ENCODE data around the gene RALGAPB.

Gene RALGAPB

DNA sequence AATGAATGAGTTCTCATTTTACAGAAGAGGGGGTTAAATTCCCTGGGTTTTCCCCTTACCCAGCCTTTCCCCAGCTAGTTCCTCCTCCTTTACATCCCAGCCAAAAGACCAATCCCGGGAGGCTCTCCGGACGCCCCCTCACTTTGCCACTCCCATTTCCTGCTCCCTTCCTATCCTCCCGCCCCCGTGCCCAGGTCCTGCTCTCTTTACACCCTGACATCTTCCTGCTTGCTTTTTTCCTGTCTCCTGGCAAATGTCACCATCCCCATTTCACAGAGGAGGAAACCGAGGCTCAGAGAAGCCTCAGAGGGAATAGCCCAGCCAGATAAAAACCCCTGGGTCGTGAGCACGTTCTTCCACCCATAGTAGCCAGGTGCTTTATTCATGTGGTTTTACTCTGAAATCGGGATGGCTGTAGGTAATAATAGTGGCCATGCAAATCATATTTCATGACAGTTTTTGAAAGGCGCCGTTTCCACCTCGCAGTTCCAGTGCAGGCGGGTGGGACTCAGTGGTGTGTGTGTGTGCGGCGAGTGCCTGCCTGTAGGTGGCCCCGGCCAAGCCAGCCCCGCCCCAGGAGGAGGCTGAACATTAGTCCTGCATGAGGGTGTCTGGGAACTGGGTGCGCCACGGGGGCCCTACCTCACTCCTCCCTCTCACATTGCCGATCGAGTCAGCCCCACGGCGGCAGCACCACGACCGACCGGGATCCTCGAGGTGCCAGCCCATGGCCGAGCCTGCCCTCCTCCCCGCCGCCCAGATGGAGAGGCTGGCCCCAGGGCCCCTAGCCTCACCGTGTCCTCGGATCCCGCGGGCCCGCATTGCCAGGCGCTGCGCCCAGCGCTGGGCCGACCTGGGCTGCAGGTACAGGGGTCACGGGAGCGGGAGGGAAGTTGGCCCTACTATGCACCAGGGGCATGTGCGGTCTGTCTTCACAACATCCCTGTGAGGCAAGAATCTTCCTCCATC, 128.9 kb downstream of the RALGAPB start, which contains the start of gene ARHGAP40:
Gene ARHGAP40, plus strand, starts transcription at position 594 of the 969 bp plus-strand sequence.
- intact Hi-C loops (cut with DNase I) = no loop called here
- no peak for DNase-seq

DNA sequence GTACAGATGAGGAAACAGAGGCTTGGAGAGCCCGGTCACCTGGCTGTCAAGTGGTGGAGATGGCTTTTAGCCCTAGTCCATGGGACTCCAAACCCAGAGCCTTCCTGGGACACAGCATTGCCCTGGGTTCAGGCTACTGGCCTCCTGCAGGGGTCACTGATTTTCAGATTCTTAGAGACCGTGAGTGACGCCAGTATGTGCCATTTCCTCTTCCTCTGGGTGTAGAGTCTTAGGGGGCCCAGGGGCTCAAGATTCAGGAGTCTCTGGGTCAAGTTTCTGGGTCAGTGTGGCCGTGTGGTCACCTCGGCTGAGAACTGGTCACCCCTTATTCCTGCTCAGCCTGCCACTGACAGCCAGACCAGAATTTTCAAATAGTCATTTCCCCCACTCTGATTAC, 129.5 kb downstream of the RALGAPB start:
- intact Hi-C loops (cut with DNase I) = no loop called here
- DNase-seq = no peak

DNA sequence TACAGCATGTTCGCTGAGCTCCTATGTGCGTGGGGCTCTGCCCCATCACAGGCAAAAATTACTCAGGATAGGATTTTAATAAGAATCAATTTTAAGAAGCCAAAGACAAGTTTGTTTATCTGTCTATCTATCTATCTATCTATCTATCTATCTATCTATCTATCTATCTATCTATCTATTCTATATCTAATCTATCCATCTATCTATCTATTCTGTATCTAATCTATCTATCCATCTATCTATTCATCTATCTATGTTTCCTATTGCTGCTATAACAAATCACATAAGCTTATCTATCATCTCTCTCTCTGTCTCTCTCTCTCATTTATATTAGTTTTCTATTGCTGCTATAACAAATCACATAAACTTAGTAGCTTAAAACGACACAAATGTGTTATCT, 130.6 kb downstream of the RALGAPB start:
- no peak for DNase-seq

DNA sequence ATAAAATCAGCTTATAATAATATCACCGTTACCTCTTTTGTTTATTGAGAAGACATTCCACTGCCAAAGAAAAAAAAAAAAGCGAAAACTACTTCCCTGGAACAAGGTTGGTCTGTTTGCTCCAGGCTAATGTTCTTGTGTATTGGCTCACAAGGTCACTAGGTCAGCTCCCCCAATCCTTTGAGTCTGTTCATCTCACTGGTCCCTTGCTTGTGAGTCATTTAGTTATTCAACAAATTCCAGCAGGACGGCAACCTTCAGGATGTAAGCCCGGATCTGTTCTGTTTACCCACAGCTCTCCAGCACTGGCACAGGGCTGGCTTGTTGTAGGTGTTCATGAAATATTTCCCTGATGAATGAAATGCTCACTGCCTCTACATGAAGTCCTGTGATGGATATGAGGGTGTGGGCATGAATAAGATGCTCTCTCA, 132.2 kb downstream of the RALGAPB start:
- DNase-seq = no peak
- intact Hi-C loops (cut with DNase I) = no loop called here

More for the DNA sequence above, 130.6 kb downstream of the RALGAPB start:
- intact Hi-C loops (cut with DNase I) = no loop called here

DNA sequence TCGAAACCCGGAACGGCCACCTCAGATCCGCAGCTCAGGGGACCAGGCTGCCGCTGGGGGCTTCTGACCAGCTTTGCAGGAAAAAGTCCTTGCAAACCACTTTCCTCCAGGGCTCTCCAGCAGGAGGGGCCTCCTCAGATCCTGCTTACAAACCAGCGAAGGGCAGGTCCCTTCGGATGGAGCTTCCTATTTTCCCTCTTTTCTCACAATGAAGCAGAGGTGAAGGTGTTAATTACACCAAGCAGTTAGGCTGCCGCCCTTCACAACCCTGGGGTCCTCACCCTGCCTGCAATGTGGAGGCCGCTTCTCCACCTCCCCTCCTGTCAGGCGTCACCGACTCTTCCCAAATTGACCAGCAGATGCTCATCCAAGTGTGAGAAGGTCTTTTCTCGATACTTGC, 134.7 kb downstream of the RALGAPB start:
- intact Hi-C loops (cut with DNase I) = no loop called here
- no peak for DNase-seq

DNA sequence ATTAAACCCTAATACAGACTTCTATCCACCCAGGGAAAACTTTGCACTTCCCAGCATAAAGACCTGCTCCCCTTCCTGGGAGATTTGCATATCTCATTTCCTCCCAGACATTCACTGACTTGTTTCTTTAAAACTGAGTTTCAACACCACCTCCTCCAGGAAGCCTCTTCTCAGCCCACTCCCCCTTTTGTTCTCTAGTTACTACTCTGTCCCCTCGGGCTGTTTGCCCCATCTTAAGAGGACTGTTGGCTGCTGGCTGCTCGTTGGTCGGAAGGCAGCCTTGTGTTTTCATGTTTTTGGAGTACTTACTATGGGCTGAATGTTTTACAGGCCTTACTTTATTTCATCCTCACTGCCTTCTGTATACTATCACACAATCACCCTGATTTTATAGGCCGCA, 135.5 kb downstream of the RALGAPB start:
- intact Hi-C loops (cut with DNase I) = no loop called here
- DNase-seq = no peak

DNA sequence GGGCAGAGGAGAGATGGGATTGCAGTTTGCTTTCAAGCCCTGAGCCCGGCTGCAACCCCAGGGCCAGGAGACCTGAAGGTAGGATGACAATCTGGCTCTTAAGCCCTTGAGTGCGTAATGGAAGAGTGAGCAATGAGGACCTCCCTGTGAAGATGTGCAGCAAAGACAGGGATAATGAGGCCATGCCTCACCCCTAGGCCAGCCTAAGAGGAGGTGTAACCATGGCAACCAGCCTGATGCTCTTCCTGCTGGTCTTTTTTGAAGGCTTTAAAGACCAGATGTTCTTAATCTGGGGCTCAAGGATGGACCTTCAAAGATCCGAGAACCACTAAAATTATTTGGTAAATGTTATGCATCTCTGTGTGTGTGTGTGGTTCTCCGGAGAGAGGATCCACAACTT, 137.2 kb downstream of the RALGAPB start:
- DNase-seq = no peak
- intact Hi-C loops (cut with DNase I) = no loop called here

DNA sequence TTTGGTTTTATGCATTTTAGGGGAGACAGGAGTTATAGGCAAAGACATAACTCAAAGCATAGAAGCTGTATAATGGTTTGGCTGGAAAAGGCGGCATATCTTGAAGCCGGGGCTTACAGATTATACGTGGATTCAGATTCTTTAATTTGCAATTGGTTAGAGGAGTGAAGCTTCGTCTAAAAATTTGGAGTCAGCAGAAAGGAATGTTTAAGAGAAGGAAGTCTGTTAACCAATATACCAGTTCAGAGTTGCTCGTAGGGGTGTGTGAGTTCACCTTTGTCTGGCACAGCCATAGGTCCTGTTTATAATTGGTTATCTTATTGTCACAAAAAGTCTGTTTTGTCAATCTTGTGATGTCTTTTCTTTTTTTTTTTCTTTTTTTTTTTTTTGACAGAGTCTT, 137.9 kb downstream of the RALGAPB start:
- no peak for DNase-seq
- intact Hi-C loops (cut with DNase I) = no loop called here

DNA sequence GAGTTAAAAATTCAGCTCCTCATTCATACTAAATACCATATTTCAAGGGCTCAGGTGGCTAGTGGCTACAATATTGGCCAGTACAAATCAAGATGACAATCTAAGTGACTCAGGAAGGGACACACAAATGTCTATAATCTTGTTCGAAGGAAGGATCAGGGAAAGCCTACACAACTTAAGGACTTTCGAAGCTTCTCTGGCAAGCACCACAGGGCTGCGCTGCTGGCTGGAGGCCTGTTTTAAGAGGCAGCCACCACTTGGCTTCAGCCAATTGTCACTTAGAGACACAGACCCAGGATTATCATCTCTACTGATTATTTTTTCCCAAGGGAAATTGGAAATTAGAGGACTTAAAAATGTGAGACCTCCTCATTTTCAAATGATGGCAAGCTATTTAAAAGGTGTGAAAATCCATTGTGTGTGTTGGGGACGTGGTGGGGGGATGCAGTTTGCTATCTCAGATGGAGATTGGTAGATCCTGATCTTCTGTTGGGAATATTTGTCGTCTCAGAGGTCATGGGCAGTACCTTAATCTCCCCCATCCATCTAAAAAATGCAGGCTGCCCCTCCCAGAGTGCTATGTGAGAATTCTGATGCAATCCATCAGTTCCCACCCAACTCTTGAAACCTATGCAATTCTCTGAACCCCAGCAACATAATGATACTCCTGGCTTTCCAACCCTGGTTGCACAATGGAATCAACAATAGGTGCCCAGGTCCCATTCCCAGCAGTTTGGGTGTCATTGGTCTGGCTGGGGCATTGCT, 140.3 kb downstream of the RALGAPB start:
- intact Hi-C loops (cut with DNase I) = no loop called here
- DNase-seq = no peak

DNA sequence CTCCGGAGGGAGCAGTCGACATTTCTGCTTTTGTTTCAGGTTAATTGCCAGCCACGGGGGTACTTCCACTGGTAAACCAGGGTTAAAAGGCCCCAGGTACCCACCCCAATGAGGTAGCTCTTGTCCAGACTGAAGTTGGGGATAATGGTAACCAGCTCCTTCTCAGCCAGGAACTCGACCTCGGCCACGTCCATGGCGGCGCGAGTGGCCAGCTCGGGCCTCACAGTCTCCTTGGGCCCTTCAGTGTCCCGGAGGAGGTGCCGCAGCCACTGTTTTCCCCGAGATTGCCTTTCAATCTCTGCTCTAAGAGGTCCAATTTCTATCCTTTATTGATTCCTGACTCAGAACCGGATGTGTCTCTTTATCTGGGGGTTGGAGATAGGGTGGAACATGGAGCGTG, 142.6 kb downstream of the RALGAPB start:
- intact Hi-C loops (cut with DNase I) = no loop called here
- no peak for DNase-seq

DNA sequence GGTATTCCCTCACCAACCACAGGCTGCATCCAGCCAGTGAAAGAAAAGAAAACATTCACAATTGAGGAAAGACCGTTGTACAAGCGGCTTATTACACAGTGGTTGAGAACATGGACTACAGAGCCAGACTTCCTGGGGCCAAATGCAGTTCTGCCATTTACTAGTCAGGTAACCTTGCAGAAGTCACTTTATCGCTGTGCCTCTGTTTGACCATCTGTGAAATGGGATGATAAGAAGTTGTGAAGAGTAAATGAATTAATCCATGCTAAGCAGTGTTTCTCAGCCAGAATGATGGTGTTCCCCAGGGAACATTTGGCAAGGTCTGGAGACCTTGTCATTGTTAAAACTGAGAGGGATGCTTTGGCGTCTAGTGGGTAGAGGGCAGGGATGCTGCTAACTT, 143.8 kb downstream of the RALGAPB start:
- DNase-seq = no peak
- intact Hi-C loops (cut with DNase I) = no loop called here

DNA sequence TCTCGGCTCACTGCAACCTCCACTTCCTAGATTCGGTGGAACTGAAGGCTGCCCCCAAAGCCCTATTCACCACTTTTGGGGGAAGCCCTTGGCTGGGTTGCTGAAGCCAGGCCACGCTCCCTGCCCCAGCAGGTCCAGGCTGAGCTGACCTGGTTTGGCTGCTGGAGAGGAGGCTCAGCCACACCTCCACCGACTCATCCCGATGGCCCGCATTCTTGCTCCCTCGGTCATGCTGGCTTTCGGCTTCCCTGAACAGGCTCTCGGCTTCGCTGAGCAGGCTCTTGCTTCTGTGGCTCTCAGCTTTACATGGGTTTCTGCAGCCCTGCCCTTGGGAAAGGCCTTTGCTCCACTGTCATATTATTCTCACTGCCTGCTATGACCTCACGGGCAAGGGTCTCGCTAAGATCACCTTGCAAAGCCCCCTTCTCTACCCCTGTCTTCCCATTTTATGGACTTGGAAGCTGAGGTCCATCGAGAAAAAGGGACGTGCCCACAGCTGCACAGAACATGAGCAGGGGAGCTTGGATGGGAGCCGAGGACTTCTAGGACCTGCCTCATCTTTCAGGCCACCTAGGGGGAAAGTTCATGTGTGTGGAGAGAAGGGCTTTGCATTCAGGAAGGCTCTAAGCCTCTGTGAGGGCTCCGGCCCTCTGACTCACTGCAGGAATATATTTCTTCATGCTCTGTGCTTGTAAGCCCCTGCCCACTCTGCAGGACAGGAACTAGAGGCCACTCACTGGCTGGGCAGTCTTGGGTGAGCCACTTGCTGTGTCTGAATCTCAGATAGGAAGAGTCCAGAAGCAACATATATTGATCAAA, 144.6 kb downstream of the RALGAPB start:
- intact Hi-C loops (cut with DNase I) = no loop called here
- peak in 1 of 10 donors; percentile 72 for DNase-seq

DNA sequence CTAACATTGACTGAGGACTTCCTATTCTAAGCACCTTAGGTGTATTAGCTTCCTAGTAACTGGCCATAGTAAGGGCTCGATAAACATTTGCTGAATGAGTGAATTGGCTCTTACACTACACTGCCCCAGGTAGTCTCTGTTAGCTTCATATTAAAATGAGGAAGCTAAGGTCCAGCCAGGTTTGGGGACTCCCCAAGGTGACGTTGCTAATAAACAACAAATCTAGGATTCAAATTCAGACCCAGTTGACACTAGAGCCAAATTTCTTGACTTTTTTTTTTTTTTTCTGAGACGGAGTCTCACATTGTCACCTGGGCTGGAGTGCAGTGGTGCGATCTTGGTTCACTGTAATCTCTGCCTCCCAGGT, 145.2 kb downstream of the RALGAPB start:
- DNase-seq = no peak
- intact Hi-C loops (cut with DNase I) = no loop called here

DNA sequence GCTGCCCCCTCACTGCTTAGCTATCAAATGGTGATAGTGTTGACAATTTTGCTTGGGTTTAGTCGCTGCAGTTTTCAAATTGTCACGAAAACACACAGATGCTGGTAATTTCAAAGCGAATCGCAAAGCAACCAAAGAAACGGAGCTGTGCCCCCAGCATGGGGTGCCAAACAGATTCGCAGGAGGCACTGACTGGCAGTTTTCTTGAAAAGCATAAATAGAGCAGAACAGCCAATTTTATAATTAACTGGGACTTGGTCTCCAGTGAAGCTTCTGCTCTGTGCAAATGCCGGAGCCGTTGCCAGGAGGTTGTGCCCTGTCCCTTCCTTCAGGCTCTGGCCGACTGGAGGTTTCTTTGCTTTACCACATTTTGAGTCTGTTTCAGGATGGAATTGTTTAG, 147.8 kb downstream of the RALGAPB start:
- DNase-seq = no peak

DNA sequence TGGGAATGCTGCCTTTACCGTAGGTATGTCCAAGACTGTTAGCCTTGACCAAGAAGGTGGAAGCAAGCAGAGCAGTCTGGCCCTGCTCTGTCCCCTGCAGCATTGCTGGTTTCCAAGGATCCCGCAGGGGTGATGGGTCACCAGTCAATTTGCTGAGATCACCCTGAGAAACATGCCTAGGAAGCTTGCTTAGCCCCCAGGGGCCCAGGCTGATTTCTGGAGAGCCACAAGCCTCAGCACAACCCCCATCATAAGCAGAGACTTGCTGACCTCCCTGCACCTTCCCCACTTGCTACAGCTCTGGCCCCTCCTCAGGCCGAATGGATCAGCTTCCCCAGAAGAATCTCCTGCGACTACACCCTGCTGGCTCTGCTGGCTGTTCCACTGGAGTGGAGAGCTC, 150.4 kb downstream of the RALGAPB start:
- no peak for DNase-seq
- intact Hi-C loops (cut with DNase I) = no loop called here

More for the DNA sequence above, 147.8 kb downstream of the RALGAPB start:
- intact Hi-C loops (cut with DNase I) = no loop called here

DNA sequence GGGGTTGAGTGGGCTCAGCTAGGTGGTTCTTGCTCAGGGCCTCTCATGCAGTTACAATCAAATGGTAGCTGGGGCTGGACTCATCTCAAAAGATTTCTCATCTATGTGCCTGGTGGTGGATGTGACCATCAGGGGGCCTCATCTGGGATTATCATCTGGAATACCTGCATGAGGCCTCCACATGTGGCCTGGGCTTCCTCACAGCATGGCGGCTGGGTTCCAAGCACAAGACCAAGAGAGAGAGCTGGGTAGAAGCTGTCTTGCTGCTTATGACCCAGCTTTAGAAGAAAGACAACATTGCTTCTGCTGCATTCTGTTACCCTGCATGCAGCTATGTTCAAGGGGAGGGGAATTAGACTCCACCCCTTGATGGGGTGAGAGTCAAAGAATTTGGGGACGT, 151.4 kb downstream of the RALGAPB start:
- intact Hi-C loops (cut with DNase I) = no loop called here
- DNase-seq = no peak

DNA sequence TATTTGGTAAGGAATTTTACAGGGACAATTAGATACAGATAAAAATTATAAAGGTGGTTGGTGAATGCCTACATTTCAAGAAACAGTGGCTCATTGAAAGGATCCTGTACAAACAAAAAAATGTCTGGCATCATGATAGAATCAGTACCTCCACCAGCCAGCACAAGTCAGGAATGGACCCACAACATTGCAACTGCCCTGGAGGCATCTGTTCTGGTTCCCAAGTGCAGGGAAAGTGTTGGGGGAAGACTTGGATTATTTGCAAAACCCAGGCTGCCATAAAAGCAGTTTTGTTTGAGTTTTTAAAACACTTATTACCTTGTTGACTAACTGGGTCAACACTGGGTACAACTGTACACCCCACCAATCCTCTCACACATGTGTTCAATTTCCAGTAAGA, 153.3 kb downstream of the RALGAPB start:
- no peak for DNase-seq
- intact Hi-C loops (cut with DNase I) = no loop called here

DNA sequence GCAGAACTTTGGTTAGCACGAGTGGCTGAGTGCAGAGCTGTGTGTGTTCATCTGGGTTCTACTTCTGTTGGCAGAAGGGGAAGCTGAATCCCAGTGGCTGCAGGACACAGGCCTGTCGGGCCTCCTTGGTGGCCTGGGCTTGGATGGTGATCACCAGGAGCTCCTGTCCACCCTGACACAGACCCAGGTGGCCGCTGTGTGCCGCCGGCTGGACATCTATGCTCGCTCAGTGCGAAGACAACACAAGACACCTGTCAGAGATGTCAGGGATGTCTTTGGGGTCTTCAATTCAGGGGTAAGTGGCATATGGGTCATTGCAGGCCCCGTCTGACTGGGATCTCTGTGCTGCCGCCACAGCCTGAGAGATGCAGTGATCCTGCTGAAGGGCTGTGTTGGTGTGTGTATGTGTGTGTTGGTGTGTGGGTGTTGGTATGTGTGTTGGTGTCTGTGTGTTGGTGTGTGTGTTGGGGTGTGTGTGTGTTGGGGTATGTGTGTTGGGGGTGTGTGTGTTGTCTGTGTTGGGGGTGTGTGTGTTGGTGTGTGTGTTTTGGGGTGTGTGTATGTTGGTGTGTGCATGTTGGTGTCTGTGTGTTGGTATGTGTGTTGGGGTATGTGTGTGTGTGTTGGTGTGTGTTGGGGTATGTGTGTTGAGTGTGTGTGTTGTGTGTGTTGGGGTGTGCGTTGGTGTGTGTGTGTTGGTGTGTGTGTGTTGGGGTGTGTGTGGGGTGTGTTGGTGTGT, 154.4 kb downstream of the RALGAPB start:
- no peak for DNase-seq
- intact Hi-C loops (cut with DNase I) = no loop called here
